ENCODE results near the gene CRYL1.

CRYL1 gene

GRCh38 chr13:20378721-20379120 lies 146.9 kb downstream of the CRYL1 start:
- no peak for ATAC-seq (replicated peaks)
- Mint-ChIP-seq H3K4me1 (no peaks in the 10 kb centered on the region), H3K27ac (peak overlapping the region; percentile 63), H3K27me3 (peaks cover 0 to 7% of the 10 kb centered on the region in 2 donors), H3K36me3 (no peaks in the 10 kb centered on the region), H3K9me3 (no peaks in the 10 kb centered on the region), H3K4me3 (no peak overlapping the region)
- no peak for DNase-seq

- no peaks in the 10 kb centered on the region for H3K36me3 Mint-ChIP-seq
Observed at GRCh38 chr13:20377720-20378119, 147.9 kb downstream of the CRYL1 start.

GRCh38 chr13:20375871-20376270 lies 149.8 kb downstream of the CRYL1 start:
- Mint-ChIP-seq H3K9me3 (no peaks in the 10 kb centered on the region), H3K4me3 (no peak overlapping the region), H3K4me1 (no peaks in the 10 kb centered on the region), H3K27ac (no peak overlapping the region), H3K27me3 (peaks cover 9 to 13% of the 10 kb centered on the region in 2 donors), H3K36me3 (no peaks in the 10 kb centered on the region)
- DNase-seq = no peak
- no peak for ATAC-seq (replicated peaks)

More at GRCh38 chr13:20377720-20378119, 147.9 kb downstream of the CRYL1 start:
- no peak for ATAC-seq (replicated peaks)
- no peak for DNase-seq
- Mint-ChIP-seq H3K4me1 (no peaks in the 10 kb centered on the region), H3K4me3 (no peak overlapping the region), H3K27me3 (peaks cover 5 to 10% of the 10 kb centered on the region in 2 donors), H3K9me3 (no peaks in the 10 kb centered on the region), H3K27ac (no peak overlapping the region)

- ATAC-seq (replicated peaks) = no peak
- no peaks in the 10 kb centered on the region for H3K4me1 Mint-ChIP-seq
- H3K36me3 Mint-ChIP-seq = no peaks in the 10 kb centered on the region
Observed at GRCh38 chr13:20373861-20374260, 151.8 kb downstream of the CRYL1 start.

GRCh38 chr13:20371825-20372224 lies 153.8 kb downstream of the CRYL1 start:
- no peak overlapping the region for H3K27ac Mint-ChIP-seq
- H3K4me1 Mint-ChIP-seq = no peaks in the 10 kb centered on the region
- H3K36me3 Mint-ChIP-seq = no peaks in the 10 kb centered on the region
- ATAC-seq (replicated peaks) = no peak
- H3K27me3 Mint-ChIP-seq = peaks cover 13 to 14% of the 10 kb centered on the region in 2 donors
- H3K9me3 Mint-ChIP-seq = no peaks in the 10 kb centered on the region
- no peak for DNase-seq
- no peak overlapping the region for H3K4me3 Mint-ChIP-seq

More at GRCh38 chr13:20373861-20374260, 151.8 kb downstream of the CRYL1 start:
- H3K4me3 Mint-ChIP-seq = no peak overlapping the region
- H3K27me3 Mint-ChIP-seq = peaks cover 13 to 14% of the 10 kb centered on the region in 2 donors
- no peak overlapping the region for H3K27ac Mint-ChIP-seq
- no peaks in the 10 kb centered on the region for H3K9me3 Mint-ChIP-seq
- no peak for DNase-seq

GRCh38 chr13:20370815-20371421 lies 154.7 kb downstream of the CRYL1 start:
- no peak overlapping the region for H3K4me3 Mint-ChIP-seq
- peaks cover 13 to 14% of the 10 kb centered on the region in 2 donors for H3K27me3 Mint-ChIP-seq
- ATAC-seq (replicated peaks) (no peak), DNase-seq (no peak)
- no peaks in the 10 kb centered on the region for H3K4me1 Mint-ChIP-seq
- H3K9me3 Mint-ChIP-seq = no peaks in the 10 kb centered on the region
- no peak overlapping the region for H3K27ac Mint-ChIP-seq
- H3K36me3 Mint-ChIP-seq = no peaks in the 10 kb centered on the region

- Mint-ChIP-seq H3K27me3 (peaks cover 9 to 14% of the 10 kb centered on the region in 2 donors), H3K36me3 (no peaks in the 10 kb centered on the region), H3K27ac (no peak overlapping the region), H3K9me3 (no peaks in the 10 kb centered on the region), H3K4me1 (no peaks in the 10 kb centered on the region), H3K4me3 (no peak overlapping the region)
- ATAC-seq (replicated peaks) (peak; percentile 36 to 50), DNase-seq (no peak)
Observed at GRCh38 chr13:20369886-20370361, 155.7 kb downstream of the CRYL1 start.

- no peaks in the 10 kb centered on the region for H3K36me3 Mint-ChIP-seq
- no peaks in the 10 kb centered on the region for H3K9me3 Mint-ChIP-seq
- DNase-seq (no peak), ATAC-seq (replicated peaks) (no peak)
- H3K27ac Mint-ChIP-seq = no peak overlapping the region
- H3K27me3 Mint-ChIP-seq = peaks cover 11 to 22% of the 10 kb centered on the region in 2 donors
- H3K4me3 Mint-ChIP-seq = no peak overlapping the region
- H3K4me1 Mint-ChIP-seq = no peaks in the 10 kb centered on the region
Observed at GRCh38 chr13:20366056-20366455, 159.6 kb downstream of the CRYL1 start.

- Mint-ChIP-seq H3K9me3 (no peaks in the 10 kb centered on the region), H3K36me3 (no peaks in the 10 kb centered on the region), H3K4me1 (no peaks in the 10 kb centered on the region), H3K4me3 (no peak overlapping the region), H3K27me3 (peaks cover 19 to 23% of the 10 kb centered on the region in 2 donors), H3K27ac (no peak overlapping the region)
- DNase-seq (no peak), ATAC-seq (replicated peaks) (no peak)
Observed at GRCh38 chr13:20363603-20364002, 162.1 kb downstream of the CRYL1 start.

- H3K36me3 Mint-ChIP-seq = no peaks in the 10 kb centered on the region
- H3K27ac Mint-ChIP-seq = no peak overlapping the region
- DNase-seq (no peak), ATAC-seq (replicated peaks) (no peak)
- peaks cover 19 to 23% of the 10 kb centered on the region in 2 donors for H3K27me3 Mint-ChIP-seq
- H3K9me3 Mint-ChIP-seq = no peaks in the 10 kb centered on the region
- no peaks in the 10 kb centered on the region for H3K4me1 Mint-ChIP-seq
- H3K4me3 Mint-ChIP-seq = no peak overlapping the region
Observed at GRCh38 chr13:20363172-20363571, 162.5 kb downstream of the CRYL1 start.

- Mint-ChIP-seq H3K9me3 (no peaks in the 10 kb centered on the region), H3K4me1 (no peaks in the 10 kb centered on the region), H3K4me3 (no peak overlapping the region), H3K27me3 (peaks cover 19 to 23% of the 10 kb centered on the region in 2 donors), H3K36me3 (no peaks in the 10 kb centered on the region), H3K27ac (no peak overlapping the region)
- DNase-seq = no peak
- ATAC-seq (replicated peaks) = no peak
Observed at GRCh38 chr13:20362484-20363041, 163.1 kb downstream of the CRYL1 start.

GRCh38 chr13:20360835-20361412 lies 164.7 kb downstream of the CRYL1 start:
- DNase-seq (no peak), ATAC-seq (replicated peaks) (no peak)
- H3K4me3 Mint-ChIP-seq = no peak overlapping the region
- H3K4me1 Mint-ChIP-seq = no peaks in the 10 kb centered on the region
- no peaks in the 10 kb centered on the region for H3K9me3 Mint-ChIP-seq
- H3K27ac Mint-ChIP-seq = no peak overlapping the region
- H3K27me3 Mint-ChIP-seq = peaks cover 19 to 23% of the 10 kb centered on the region in 2 donors
- H3K36me3 Mint-ChIP-seq = no peaks in the 10 kb centered on the region

GRCh38 chr13:20360041-20360491 lies 165.6 kb downstream of the CRYL1 start:
- Mint-ChIP-seq H3K4me3 (no peak overlapping the region), H3K27ac (no peak overlapping the region), H3K27me3 (peaks cover 19 to 23% of the 10 kb centered on the region in 2 donors), H3K36me3 (no peaks in the 10 kb centered on the region), H3K4me1 (no peaks in the 10 kb centered on the region), H3K9me3 (no peaks in the 10 kb centered on the region)
- ATAC-seq (replicated peaks) = no peak
- no peak for DNase-seq

GRCh38 chr13:20359335-20359734 lies 166.3 kb downstream of the CRYL1 start:
- H3K27ac Mint-ChIP-seq = no peak overlapping the region
- DNase-seq (no peak), ATAC-seq (replicated peaks) (no peak)
- no peaks in the 10 kb centered on the region for H3K9me3 Mint-ChIP-seq
- no peak overlapping the region for H3K4me3 Mint-ChIP-seq
- peaks cover 17 to 19% of the 10 kb centered on the region in 2 donors for H3K27me3 Mint-ChIP-seq
- H3K36me3 Mint-ChIP-seq = no peaks in the 10 kb centered on the region
- H3K4me1 Mint-ChIP-seq = no peaks in the 10 kb centered on the region

GRCh38 chr13:20358022-20358421 lies 167.6 kb downstream of the CRYL1 start:
- H3K9me3 Mint-ChIP-seq = no peaks in the 10 kb centered on the region
- ATAC-seq (replicated peaks) (no peak), DNase-seq (no peak)
- H3K36me3 Mint-ChIP-seq = no peaks in the 10 kb centered on the region
- no peaks in the 10 kb centered on the region for H3K4me1 Mint-ChIP-seq
- H3K4me3 Mint-ChIP-seq = no peak overlapping the region
- H3K27me3 Mint-ChIP-seq = peaks cover 12 to 16% of the 10 kb centered on the region in 2 donors
- no peak overlapping the region for H3K27ac Mint-ChIP-seq
